ENCODE measurements around the gene HIVEP1.

- TF ChIP-seq POLR2A (IDR thresholded peaks at IDR 0.05; ENCODE audit: low read depth, low read length) (no peak), POLR2AphosphoS5 (IDR thresholded peaks at IDR 0.05; ENCODE audit: low read depth, low read length) (no peak), TAF1 (IDR thresholded peaks at IDR 0.05; ENCODE audit: borderline replicate concordance, low read depth, low read length) (no peak)
These were observed 34.4 kb upstream of the HIVEP1 start for GRCh38 chr6:11977738-11978137.

All from GM12892 (cell line).